ENCODE measurements around the gene DIDO1. TPM values are rescaled to one million over a fixed set of nuclear protein-coding genes. Genes with fewer than 3 reads are reported as not detected.

Gene DIDO1
- total RNA-seq, 2 donors from 2014 or later: 34.7 to 37.5 TPM

DNA sequence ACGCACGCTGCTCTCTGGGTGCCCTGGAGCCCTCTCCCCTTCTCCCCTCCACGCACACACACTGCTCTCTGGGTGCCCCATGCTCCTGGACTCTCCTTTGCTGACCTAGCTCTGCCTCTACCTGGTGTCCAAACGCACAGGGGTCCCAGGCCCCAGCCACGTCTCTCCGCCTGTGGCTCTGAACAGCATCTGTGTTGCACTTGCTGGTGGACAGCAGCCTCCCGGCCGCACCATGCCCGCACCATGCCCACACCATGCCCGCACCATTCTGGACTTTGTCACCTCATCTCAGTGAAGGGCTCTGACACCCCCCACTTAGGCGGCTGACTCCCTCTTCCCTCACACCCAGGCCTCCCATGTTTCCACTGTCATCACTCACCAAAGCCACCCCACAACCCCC lies 86.5 kb downstream of the DIDO1 start:
- H3K4me1 ChIP-seq: no peaks in the 10 kb centered on the region
- no peak for TF ChIP-seq CTCF (IDR thresholded peaks at IDR 0.05)
- H3K27ac ChIP-seq: no peak overlapping the region
- no peaks in the 10 kb centered on the region for H3K27me3 ChIP-seq
- no peaks in the 10 kb centered on the region for H3K9me3 ChIP-seq
- no peak for DNase-seq (ENCODE audit: low spot score)
- H3K36me3 ChIP-seq: no peaks in the 10 kb centered on the region
- H3K4me3 ChIP-seq: no peak overlapping the region

GRCh38 chr20:62839261-62839660 lies 87.0 kb downstream of the DIDO1 start:
- Histone ChIP-seq H3K9me3 (no peaks in the 10 kb centered on the region), H3K27ac (no peak overlapping the region), H3K27me3 (no peaks in the 10 kb centered on the region), H3K4me1 (no peaks in the 10 kb centered on the region), H3K36me3 (no peaks in the 10 kb centered on the region), H3K4me3 (no peak overlapping the region)
- DNase-seq (ENCODE audit: low spot score): no peak
- TF ChIP-seq CTCF (IDR thresholded peaks at IDR 0.05): no peak

DNA sequence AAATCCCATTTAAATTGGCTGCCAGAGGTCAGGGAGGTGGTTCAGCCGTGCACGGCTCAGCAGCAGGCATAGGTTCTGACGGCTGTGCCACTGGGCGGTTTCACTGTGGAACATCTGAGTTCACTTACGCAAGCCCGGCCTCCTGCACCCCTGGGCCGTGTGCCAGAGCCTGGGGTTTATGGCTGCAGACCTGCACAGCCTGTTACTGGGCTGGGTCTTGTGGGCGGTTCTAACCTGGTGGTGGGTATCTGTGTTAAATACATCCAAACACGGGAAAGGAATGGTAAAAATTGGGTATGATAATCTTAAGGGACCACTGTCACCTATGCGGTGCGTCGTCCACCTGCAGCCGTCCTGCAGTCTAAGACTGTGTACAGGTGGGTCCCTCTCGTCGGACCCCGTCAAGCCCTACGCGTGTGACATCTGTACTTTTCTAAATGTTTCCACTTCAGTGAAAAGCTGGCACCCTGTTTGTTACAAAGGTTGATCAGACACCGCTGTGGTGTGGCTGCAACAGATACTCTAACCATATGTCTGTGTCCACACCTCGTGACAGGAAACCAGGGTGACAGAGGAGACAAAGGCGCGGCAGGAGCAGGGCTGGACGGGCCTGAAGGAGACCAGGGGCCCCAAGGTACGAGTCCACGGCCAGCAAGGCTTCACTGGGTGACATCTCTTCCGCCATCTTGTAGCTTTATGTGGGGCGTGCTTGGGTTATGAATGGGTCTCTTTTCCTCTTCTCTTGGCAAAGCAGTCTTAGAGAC lies 88.0 kb downstream of the DIDO1 start:
- TF ChIP-seq CTCF (IDR thresholded peaks at IDR 0.05): no peak
- H3K4me1 ChIP-seq: no peaks in the 10 kb centered on the region
- no peak for DNase-seq (ENCODE audit: low spot score)
- H3K27ac ChIP-seq: no peak overlapping the region
- H3K36me3 ChIP-seq: no peaks in the 10 kb centered on the region
- H3K4me3 ChIP-seq: no peak overlapping the region
- H3K9me3 ChIP-seq: no peaks in the 10 kb centered on the region
- H3K27me3 ChIP-seq: no peaks in the 10 kb centered on the region

DNA sequence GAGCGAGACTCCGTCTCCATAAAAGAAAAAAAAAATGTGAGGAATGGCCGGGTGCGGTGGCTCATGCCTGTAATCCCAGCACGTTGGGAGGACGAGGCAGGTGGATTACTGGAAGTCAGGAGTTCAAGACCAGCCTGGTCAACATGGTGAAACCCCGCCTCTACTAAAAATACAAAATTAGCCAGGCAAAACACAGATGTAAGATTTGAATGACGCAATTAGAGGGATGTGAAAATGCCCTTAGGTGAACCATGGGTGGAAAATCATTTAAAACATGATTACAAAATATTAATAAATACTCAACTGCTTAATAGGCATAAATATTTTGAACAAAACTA lies 88.5 kb downstream of the DIDO1 start:
- no peaks in the 10 kb centered on the region for H3K27me3 ChIP-seq
- no peaks in the 10 kb centered on the region for H3K36me3 ChIP-seq
- H3K4me3 ChIP-seq: no peak overlapping the region
- TF ChIP-seq CTCF (IDR thresholded peaks at IDR 0.05): no peak
- DNase-seq (ENCODE audit: low spot score): no peak
- no peaks in the 10 kb centered on the region for H3K4me1 ChIP-seq
- H3K27ac ChIP-seq: no peak overlapping the region
- H3K9me3 ChIP-seq: no peaks in the 10 kb centered on the region

DNA sequence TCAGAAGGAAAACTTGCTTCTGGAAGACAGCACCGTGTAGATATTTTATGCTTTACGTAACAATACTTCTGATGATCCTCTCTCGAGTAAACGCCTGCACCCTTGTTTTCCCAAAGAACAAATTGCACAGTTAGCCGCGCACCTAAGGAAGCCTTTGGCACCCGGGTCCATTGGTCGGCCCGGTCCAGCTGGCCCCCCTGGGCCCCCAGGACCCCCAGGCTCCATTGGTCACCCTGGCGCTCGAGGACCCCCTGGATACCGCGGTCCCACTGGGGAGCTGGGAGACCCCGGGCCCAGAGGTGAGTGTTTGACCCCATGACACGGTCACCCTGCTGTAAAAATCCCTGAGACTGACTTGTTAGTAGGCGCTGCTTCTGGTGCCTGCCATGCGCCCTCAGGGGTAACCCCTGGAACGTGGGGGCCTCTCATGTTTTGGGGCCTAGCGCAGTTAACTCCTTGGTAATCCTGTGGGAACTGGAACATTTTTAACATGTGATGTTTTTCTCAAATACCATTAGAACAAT lies 89.3 kb downstream of the DIDO1 start:
- no peak for TF ChIP-seq CTCF (IDR thresholded peaks at IDR 0.05)
- H3K4me1 ChIP-seq: peaks cover 0 to 4% of the 10 kb centered on the region in 2 donors
- no peaks in the 10 kb centered on the region for H3K9me3 ChIP-seq
- no peak overlapping the region for H3K4me3 ChIP-seq
- H3K27ac ChIP-seq: no peak overlapping the region
- no peak for DNase-seq (ENCODE audit: low spot score)
- H3K36me3 ChIP-seq: no peaks in the 10 kb centered on the region
- H3K27me3 ChIP-seq: no peaks in the 10 kb centered on the region
